Ishikawa (cell line): ENCODE data around the gene ITGA8.

Source experiments
- CEBPB ChIP-seq: IDR thresholded peaks from 2 replicates; pipeline ENCODE4 v1.6.1; 2012
- CREB1 ChIP-seq: IDR thresholded peaks from 2 replicates; pipeline ENCODE4 v1.6.1; 2012; ENCODE audit warnings: low read depth
- EGR1 ChIP-seq: IDR thresholded peaks from 2 replicates; pipeline ENCODE4 v1.6.1; 2012
- EP300 ChIP-seq: IDR thresholded peaks from 2 replicates; pipeline ENCODE4 v1.6.1; 2012; ENCODE audit warnings: borderline replicate concordance
- FOXM1 ChIP-seq: IDR thresholded peaks from 2 replicates; pipeline ENCODE4 v1.6.1; 2012; ENCODE audit warnings: low read depth, borderline replicate concordance
- NFIC ChIP-seq: IDR thresholded peaks from 2 replicates; pipeline ENCODE4 v1.6.1; 2012
- RAD21 ChIP-seq: IDR thresholded peaks from 2 replicates; pipeline ENCODE4 v1.6.1; 2012; ENCODE audit warnings: low read depth
- REST ChIP-seq: IDR thresholded peaks from 2 replicates; pipeline ENCODE4 v1.6.1; 2012; ENCODE audit warnings: low read depth, mild to moderate bottlenecking
- TAF1 ChIP-seq: IDR thresholded peaks from 2 replicates; pipeline ENCODE4 v1.6.1; 2012; ENCODE audit warnings: low read depth, mild to moderate bottlenecking
- TCF12 ChIP-seq: IDR thresholded peaks from 2 replicates; pipeline ENCODE4 v1.6.1; 2012; ENCODE audit warnings: low read depth
- TEAD4 ChIP-seq: IDR thresholded peaks from 2 replicates; pipeline ENCODE4 v1.6.1; 2012
- YY1 ChIP-seq: IDR thresholded peaks from 2 replicates; pipeline ENCODE4 v1.6.1; 2012; ENCODE audit warnings: low read depth
- ZBTB7A ChIP-seq: IDR thresholded peaks from 2 replicates; pipeline ENCODE4 v1.6.1; 2012; ENCODE audit warnings: low read depth
- TF ChIP-seq, protein P1 (sequence below): IDR thresholded peaks from 2 replicates; pipeline ENCODE4 v1.6.1; 2012
- TF ChIP-seq, protein P2 (sequence below): IDR thresholded peaks from 2 replicates; pipeline ENCODE4 v1.6.1; 2012

Gene ITGA8

DNA sequence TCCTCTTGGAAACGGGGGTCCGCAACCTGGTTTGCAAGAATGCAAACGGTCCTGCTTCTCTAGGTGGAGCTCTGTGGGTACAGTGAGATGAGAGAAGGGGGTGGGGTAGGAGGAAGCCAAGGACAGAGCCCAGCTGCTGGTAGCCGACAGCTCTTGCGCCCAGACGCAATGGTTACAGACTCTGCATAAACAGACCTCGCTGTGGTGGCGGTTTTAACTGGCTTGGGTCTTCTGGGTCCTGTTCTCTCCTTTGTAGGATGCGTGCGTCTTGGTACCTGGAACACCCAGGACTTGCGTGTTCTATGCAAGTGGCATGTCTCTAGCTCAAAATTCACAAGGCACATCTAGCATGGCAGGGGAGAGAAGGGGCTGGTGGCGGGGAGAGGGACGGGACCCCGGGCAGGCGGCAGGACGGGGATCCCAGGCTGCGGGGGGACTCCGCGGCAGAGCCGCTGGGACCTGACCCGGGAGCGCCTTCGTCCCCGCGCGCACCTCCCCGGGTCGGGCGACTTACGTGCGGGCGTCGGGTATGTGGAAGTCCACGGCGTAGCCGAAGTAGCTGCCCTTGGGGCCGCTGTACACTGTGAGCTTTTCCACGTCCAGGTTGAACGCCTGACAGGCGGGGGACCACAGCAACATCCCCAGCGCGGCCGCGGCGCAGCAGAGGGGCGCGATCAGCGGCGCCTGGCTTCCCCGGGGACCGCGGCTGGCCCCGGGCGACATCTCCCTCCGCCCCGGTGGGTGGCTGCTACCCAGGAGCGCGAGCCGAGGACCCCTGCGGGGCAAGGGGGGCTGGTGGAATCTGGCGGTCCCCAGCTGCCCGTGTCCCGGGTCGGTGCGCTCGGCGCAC is 448 bp downstream of the ITGA8 start:
- TF ChIP-seq EGR1 = no peak
- TF ChIP-seq, protein P1, sequence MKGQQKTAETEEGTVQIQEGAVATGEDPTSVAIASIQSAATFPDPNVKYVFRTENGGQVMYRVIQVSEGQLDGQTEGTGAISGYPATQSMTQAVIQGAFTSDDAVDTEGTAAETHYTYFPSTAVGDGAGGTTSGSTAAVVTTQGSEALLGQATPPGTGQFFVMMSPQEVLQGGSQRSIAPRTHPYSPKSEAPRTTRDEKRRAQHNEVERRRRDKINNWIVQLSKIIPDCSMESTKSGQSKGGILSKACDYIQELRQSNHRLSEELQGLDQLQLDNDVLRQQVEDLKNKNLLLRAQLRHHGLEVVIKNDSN = no peak
- TF ChIP-seq TEAD4 = no peak
- TF ChIP-seq FOXM1 = no peak

DNA sequence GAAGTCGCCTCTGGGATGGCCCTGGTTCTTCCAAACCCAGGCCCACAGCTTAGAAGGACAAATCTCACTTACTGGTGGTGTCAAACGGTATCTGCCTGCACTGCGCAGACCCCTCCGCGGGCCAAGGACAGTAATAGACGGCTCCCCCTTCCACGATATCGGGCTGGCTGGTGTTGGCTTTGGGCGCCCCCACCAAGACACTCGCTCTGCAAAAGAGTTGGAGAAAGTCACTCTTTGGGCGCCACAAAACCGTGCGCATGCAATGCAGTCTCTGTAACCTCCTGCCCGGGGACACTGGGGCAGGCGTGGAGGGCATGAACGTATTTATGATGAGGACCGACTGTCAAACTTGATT is 1.1 kb downstream of the ITGA8 start:
- TF ChIP-seq YY1 (no peak), TEAD4 (no peak), FOXM1 (no peak), TCF12 (no peak), ZBTB7A (no peak), REST (no peak)
- TF ChIP-seq, protein P1 = no peak

- no peak for TF ChIP-seq NFIC
- TF ChIP-seq YY1 = no peak
- no peak for TF ChIP-seq CEBPB
- peak; percentile 42 for TF ChIP-seq RAD21
- TF ChIP-seq TEAD4 = no peak
- TF ChIP-seq EGR1 = no peak
- no peak for TF ChIP-seq FOXM1
Observed at GRCh38 chr10:15715619-15716227, 4.0 kb downstream of the ITGA8 start.

DNA sequence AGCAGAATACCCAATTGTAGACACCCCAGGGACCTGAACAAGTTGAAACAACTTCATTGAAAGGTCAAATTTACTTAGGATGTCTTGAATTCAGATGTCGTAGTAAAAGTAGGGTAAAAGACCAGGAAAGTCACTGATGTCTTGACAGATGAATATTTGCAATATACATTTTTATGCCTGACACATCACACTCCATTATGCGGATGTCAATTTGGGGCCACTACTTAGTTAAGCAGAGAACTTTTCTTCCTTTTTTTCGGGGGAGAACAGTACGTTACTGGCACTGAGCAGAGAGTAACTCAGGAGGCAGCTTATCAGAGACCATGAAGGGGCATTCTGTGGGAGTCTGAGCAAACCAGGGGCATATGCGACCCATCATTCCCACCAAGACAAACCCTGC is 4.9 kb downstream of the ITGA8 start:
- TF ChIP-seq NFIC (no peak), TAF1 (no peak), ZBTB7A (no peak), CREB1 (no peak), REST (no peak), TCF12 (no peak)

GRCh38 chr10:15712883-15713282 is 6.8 kb downstream of the ITGA8 start:
- no peak for TF ChIP-seq CREB1
- TF ChIP-seq TEAD4 = no peak
- TF ChIP-seq NFIC = no peak
- no peak for TF ChIP-seq RAD21
- TF ChIP-seq, protein P1 = no peak
- no peak for TF ChIP-seq FOXM1
- no peak for TF ChIP-seq TAF1
- no peak for TF ChIP-seq REST
- TF ChIP-seq EGR1 = no peak
- TF ChIP-seq, protein P2, sequence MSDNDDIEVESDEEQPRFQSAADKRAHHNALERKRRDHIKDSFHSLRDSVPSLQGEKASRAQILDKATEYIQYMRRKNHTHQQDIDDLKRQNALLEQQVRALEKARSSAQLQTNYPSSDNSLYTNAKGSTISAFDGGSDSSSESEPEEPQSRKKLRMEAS = no peak
- TF ChIP-seq TCF12 = no peak
- TF ChIP-seq CEBPB = no peak
- TF ChIP-seq ZBTB7A = no peak
- no peak for TF ChIP-seq YY1
- TF ChIP-seq EP300 = no peak
